Peyer's patch (tissue), 4 donors: ENCODE measurements around the gene RABL3.

Experiments used
- POLR2A ChIP-seq, 2 donors: fragments of 450-650 bp; IDR thresholded peaks; one replicate each; pipeline ENCODE4 v1.5.1; 2017; ENCODE audit warnings: antibody characterized with exemption in 2 of 2, mild to moderate bottlenecking in 2 of 2, moderate library complexity in 2 of 2
- TF ChIP-seq, protein P1 (sequence below), 6 experiments: fragments of 450-650 bp in 4 of 6; fragments of 200-600 bp in 2 of 6; sonication (generic) in 1 of 6; IDR thresholded peaks; one replicate each; pipeline ENCODE4 v1.5.1; 2017 to 2019; ENCODE audit warnings: antibody characterized with exemption in 6 of 6, mild to moderate bottlenecking in 3 of 6, moderate library complexity in 1 of 6

DNA sequence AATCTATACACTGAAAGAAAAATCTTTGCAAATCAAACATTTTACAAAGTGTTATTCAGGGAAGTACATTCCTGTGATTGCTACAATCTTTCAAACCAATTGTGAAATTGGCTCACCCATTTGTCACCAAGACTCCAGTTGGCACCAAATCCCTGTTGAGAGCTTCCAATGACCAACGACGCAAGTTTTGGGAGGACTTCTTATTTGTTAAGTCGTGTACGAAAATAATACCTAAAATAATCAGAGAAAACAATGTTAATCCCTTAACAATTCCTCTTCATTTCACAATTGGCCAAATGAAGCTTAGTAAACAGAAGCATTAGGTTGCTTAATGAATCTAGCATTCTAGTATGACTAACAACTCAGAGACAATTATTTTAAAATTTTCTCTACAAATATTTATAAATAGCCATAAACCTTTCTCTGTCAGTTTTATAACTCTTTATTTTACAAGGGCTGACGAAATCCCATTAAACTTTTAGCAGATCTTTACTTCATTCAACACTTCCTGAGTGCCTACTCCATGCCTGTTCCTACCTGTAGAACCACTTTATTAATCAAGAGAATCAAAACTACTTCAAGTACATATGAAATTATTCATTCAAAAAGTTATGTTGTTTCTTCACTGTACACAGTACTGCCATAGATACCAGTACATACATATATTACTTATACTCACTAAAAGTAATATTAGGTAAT, 36.3 kb downstream of the RABL3 start:
- TF ChIP-seq, protein P1, sequence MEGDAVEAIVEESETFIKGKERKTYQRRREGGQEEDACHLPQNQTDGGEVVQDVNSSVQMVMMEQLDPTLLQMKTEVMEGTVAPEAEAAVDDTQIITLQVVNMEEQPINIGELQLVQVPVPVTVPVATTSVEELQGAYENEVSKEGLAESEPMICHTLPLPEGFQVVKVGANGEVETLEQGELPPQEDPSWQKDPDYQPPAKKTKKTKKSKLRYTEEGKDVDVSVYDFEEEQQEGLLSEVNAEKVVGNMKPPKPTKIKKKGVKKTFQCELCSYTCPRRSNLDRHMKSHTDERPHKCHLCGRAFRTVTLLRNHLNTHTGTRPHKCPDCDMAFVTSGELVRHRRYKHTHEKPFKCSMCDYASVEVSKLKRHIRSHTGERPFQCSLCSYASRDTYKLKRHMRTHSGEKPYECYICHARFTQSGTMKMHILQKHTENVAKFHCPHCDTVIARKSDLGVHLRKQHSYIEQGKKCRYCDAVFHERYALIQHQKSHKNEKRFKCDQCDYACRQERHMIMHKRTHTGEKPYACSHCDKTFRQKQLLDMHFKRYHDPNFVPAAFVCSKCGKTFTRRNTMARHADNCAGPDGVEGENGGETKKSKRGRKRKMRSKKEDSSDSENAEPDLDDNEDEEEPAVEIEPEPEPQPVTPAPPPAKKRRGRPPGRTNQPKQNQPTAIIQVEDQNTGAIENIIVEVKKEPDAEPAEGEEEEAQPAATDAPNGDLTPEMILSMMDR (IDR thresholded peaks at IDR 0.05), result no peak
- TF ChIP-seq POLR2A (IDR thresholded peaks at IDR 0.05), result no peak
